GM20000 (cell line): Measurements from ENCODE around the gene NTSR2.

Source experiments
- DNase-seq: peaks from one replicate; pipeline ENCODE4 v3.0.0; 2012; ENCODE audit warnings: low spot score
- CTCF ChIP-seq: IDR thresholded peaks from 2 replicates; pipeline ENCODE4 v1.5.1; 2012; ENCODE audit warnings: mild to moderate bottlenecking, control low read depth; ENCODE audit errors: extremely low read depth, missing control alignments

Gene NTSR2

DNA sequence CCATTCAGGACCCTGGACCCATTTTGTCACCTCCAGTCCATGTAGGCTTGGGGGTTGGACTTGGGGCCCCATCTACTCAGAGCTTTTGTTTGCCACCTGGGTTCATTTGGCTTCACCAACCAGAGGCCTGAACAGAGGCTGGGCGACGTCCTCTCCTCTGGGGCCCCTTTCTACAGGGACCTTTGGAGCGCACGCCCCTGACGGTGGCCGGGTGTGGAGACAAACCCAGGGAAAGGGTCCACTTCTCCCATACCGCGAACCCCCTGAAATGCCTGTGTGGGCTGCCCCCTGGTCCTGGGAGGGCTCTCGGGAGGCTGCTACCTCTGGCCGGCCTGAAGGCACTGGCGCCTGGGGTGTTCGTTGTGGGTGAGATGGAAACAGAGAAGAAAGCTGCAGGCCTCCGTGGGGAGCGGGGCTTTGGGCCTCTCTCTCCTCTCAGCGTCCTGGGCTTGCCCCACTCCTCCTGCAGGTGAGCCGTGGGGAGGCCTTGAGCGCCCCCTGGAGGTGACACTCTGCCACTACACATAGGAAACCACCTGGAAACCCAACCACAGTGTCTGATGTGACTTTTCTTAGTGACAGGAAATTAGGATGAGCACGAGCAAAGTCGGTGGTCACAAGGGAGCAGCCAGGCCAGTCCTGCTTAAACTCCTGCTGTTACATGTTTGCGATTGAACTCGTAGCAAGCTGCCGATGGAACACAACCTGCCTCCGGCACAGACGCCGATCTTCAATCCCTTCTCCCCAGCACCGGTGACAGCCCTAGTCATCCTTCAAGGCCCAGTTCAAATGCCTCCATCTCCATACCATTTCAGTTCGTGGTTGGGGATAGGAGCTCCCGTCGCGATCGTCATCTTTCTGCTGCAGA, 12.0 kb upstream of the NTSR2 start:
- TF ChIP-seq CTCF, result peak; percentile 27
- DNase-seq, result peak; percentile 78

- no peak for TF ChIP-seq CTCF
- no peak for DNase-seq
Observed at GRCh38 chr2:11680901-11681721, 11.1 kb upstream of the NTSR2 start.

DNA sequence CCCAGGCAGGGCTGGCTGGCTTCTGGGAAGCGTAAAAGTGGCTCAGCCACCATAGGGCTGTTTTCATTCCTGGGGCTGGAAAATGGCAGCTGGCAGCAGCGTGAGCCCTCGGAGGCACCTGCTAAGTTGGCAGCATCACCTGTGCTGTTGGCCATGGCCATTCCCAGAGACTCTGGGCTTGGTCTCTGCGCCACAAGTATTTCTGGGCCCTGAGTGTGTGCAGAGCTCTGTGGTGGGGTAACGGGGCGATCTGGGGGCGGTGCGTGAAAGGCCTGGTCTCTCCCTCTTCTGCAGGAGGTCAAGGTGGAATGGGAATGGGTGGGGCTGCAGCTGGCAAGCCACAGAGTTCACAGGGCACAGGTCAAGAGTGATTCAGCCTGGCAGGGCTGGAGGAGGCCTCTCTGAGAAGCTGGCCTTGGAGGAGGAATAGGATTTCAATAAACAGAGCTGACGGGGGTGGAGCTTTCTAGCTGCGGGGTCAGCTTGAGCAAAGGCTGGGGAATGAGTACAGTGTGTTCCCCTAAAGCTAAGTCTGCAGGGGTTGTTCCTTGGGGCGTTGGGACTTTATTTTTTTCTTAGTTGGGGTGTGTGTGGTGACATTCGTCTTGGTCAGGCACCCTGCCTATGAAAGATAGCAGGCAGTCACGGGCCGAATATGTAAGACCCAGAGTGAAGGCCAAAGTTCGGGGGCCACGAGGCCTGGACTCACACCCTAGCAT, 10.3 kb upstream of the NTSR2 start:
- no peak for TF ChIP-seq CTCF
- no peak for DNase-seq

- DNase-seq, result no peak
- no peak for TF ChIP-seq CTCF
Observed at GRCh38 chr2:11679486-11680181, 9.6 kb upstream of the NTSR2 start.

DNA sequence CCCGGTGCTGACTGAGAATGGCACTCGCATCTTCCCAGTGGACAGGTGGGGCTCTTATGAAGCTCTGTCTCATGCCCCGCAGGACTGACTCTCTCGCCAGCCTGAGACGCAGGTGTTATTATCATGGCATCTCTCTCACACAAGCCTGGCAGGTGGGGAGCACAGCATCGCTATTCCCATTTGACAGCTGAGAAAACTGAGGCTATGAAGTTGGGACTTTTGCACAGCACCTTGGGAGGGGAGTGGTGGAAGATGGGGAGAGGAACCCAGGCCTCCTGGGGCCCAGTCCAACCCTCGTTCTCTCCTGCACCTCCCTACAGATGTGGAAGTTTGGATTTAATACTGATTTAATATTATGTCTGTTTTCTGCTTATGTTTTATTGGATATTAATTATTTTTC, 9.0 kb upstream of the NTSR2 start:
- DNase-seq, result no peak
- no peak for TF ChIP-seq CTCF

- no peak for TF ChIP-seq CTCF
- no peak for DNase-seq
Observed at GRCh38 chr2:11678306-11678960, 8.4 kb upstream of the NTSR2 start.
